Left lobe of liver (tissue), 2 donors: ENCODE measurements around the gene DOCK6. TPM values are rescaled to one million over a fixed set of nuclear protein-coding genes. Genes with fewer than 3 reads are reported as not detected.
A peak's percentile ranks its signal among the peaks of the same experiment; 100 is the strongest.

Experiments
- ATAC-seq: fragments of 200-7000 bp; cut with Tn5 transposase; one replicate; pipeline ENCODE4 v1.9.1; 2020; ENCODE audit warnings: mild to moderate bottlenecking, moderate library complexity
- DNase-seq: peaks from one replicate; pipeline ENCODE4 v3.0.0-alpha.2; 2020; ENCODE audit warnings: low spot score
- total RNA-seq: library from RNA; stranded (reverse); gene quantifications from one replicate; pipeline ENCODE4 v1.2.1, GENCODE V29; 2021
- donor health status: DM: no; HTN: no; CAD: no; lungs with moderate emphysema.
- donor health status: DM: no; HTN: yes; CAD: no.

DOCK6 gene
- total RNA-seq, 1 donor from 2014 or later, result 30.0 TPM

DNA sequence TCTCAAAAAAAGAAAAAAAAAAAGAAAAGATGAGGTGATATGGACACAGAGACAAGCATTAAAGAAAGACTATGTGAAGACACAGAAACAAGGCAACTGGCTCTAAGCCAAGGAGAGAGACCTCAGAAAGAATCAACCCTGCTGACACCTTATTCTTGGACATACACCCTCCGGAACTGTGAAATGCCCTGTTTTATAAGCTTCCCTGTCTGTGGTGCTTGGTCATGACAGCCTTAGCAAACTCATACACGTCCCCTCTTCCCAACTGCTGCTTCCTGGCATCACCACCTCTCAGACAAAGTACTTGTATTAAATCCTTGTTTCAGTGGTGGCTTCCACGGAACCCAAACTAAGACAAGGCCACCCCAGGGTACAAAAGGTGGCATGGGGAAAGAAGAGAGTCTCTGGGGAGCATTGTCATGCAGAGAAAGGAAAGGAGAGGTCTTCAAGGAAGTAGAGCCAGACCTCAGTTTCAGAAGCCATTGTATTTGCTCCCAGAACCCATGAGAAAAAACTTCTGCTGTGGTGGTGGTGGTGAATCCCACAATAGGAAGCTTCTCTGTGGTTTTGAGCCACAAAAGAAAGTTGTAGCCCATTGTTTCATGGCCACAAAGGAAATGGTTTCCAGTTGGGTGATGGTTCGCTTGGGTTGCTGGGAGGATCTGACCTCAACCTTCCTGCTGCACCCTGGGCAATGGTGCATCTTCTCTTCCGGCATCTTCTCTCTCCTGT, 17.3 kb upstream of the DOCK6 start:
- ATAC-seq (no peak), DNase-seq (no peak)

- DNase-seq, result no peak
- peak; percentile 66 for ATAC-seq
Observed at GRCh38 chr19:11278670-11279069, 16.3 kb upstream of the DOCK6 start.

GRCh38 chr19:11274533-11275086, 12.3 kb upstream of the DOCK6 start:
- DNase-seq, result no peak
- ATAC-seq, result no peak

DNA sequence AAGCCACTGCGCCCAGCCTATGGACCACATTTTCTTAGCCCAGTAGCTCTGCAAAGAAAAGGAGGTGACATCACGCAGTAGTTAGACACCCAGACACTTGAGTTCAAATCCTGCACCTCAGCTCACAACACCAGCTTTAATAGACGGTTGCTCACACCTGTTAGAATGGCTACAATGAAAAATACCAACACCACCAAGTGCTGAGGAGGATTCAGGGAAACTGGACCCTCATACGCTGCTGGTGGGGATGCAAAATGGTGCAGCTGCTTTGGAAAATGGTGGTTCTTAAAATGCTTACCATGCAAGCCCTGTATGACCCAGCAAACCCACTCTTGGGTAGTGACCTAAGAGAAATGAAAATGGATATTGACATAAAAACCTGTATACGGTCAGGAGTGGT, 11.7 kb upstream of the DOCK6 start:
- no peak for DNase-seq
- ATAC-seq, result no peak

DNA sequence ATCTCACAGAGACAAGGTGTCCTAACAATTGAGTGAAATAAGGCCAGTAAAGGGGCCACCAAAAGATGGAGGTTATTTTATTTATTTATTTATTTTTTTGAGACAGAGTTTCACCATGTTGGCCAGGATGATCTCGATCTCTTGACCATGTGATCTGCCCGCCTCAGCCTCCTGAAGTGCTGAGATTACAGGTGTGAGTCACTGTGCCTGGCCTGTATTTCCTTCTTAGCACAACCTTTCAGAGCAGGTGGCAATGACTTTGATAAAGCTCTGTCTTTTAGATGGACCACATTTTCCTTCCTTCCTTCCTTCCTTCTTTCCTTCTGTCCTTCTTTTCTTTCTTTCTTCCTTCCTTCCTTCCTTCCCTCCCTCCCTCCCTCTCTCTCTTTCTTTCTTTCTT, 11.0 kb upstream of the DOCK6 start:
- DNase-seq, result no peak
- no peak for ATAC-seq

DNA sequence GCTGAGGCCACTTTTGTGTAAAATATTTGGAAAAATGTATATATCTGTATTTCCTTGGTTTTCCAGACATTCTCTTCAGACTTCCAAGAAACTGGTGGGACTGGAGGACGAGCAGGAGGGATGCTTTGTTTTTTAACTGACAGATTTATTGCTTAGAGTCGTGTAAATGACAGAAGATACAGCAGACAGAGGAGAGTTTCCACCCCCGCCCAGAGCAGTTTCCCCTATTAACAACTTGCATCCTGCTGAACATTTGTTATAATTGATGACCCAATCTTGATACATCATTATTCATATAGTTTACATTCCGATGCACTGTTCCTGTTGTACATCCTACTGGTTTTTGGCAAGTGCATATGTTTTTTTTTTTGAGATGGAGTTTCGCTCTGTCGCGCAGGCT, 7.1 kb upstream of the DOCK6 start:
- DNase-seq (no peak), ATAC-seq (no peak)

GRCh38 chr19:11268783-11269267, 6.5 kb upstream of the DOCK6 start:
- DNase-seq, result peak; percentile 67
- peak; percentile 56 for ATAC-seq

- no peak for DNase-seq
- no peak for ATAC-seq
Observed at GRCh38 chr19:11267316-11268085, 5.2 kb upstream of the DOCK6 start.

GRCh38 chr19:11265785-11266236, 3.5 kb upstream of the DOCK6 start:
- peak; percentile 61 for DNase-seq

GRCh38 chr19:11265177-11265784, 3.0 kb upstream of the DOCK6 start:
- ATAC-seq (no peak), DNase-seq (no peak)

More at GRCh38 chr19:11265785-11266236, 3.5 kb upstream of the DOCK6 start:
- peak; percentile 71 for ATAC-seq

DNA sequence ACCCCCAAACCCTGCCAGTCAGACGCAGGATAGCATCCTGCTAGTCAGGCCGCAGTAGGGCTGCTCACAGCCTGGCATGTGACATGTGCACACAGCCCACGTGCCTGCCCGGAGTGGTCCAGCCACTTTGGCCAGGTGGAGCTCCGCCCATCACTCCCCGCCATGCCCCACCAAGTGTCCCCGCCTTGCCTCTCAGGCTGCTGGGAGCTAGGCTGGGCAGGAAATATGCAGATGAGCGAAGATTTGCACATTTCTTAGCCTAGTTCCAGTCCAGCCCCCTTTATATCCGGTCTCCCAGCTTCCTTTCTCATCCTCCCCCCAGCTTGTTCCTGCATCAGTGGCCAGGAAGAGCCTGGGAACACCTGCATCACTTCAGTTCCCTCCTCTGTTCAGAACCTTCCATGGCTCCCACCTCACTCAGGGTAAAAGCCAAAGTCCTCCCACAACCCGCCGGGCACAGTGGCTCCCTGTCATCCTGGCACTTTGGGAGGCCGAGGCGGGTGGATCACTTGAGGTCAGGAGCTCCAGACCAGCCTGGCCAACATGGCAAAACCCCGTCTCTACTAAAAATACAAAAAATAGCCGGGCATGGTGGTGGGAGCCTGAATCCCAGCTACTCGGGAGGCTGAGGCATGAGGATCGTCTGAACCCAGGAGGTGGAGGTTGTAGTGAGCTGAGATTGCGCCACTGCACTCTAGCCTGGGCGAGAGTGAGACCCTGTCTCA, 2.3 kb upstream of the DOCK6 start:
- DNase-seq (no peak), ATAC-seq (peak; percentile 40)

DNA sequence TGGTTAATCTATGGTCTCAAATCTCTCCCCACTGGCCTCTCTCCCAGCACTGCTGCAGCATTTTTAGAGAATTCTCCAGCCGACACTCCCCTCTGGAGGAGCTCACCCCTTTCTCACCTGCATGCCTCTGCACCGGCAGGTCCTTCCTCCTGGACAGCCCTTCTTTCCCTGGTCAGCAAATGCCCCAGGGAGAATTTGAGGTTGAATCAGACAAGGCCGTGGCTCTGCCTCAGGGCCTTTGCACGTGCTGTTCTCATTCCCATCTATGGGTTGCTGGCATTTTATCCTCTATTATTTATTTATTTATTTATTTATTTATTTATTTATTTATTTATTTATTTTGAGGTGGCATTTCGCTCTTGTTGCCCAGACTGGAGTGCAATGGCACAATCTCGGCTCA, 1.4 kb upstream of the DOCK6 start:
- DNase-seq (no peak), ATAC-seq (no peak)

DNA sequence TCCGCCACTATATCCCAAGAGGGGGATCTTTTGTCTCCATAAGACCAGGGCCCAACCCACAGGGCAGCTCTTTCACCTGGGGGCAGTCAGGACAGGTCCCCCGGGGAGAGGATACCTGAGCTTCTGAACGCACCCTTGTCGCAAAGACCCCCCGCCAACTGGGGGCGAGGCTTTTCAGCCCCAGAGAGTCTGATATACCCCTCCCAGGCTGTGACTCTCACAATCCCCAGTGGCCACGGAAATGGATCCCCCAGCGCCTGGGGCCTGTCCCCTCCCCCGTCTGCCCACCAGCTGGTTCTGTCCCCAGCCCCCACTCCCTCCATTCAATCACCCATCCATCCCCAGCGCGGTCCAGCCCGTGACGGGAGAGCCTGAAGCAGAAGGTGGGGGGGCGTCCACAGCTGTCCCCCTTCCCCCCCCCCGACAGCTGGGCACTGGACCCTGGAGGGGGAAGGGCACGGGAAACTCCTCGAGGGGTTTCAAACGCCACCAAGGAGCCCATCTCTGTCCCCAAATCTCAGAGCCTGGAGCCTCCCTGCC, 823 bp downstream of the DOCK6 start:
- DNase-seq, result no peak
- ATAC-seq, result no peak

- DNase-seq (no peak), ATAC-seq (no peak)
Observed at GRCh38 chr19:11260996-11261395, 1.3 kb downstream of the DOCK6 start.

DNA sequence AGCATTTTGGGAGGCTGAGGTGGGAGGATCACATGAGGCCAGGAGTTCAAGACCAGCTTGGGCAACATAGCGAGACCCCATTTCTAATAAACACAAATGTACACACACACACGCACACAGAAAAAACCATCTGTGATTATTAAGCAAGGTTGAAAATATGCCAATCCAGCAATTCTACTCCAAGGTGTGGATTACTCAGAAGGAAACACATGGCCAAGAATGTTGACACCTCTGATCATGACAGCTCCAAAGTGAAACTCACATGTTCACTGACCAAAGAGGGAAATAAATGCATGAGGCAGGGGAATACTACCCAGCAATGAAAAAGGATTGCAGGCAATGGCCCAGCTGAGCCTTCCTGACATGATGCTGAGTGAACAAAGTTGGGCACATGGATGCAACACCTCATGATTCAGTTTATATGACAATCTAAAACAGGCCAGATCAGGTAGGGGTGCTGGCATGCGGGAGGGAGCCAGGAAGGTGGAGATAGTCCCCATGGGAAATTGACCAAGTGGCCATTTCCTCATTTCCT, 4.4 kb downstream of the DOCK6 start:
- ATAC-seq, result no peak
- no peak for DNase-seq

- DNase-seq, result no peak
- ATAC-seq, result peak; percentile 43
Observed at GRCh38 chr19:11256189-11256588, 6.1 kb downstream of the DOCK6 start.

GRCh38 chr19:11254666-11255065, 7.7 kb downstream of the DOCK6 start:
- DNase-seq (no peak), ATAC-seq (peak; percentile 53)

DNA sequence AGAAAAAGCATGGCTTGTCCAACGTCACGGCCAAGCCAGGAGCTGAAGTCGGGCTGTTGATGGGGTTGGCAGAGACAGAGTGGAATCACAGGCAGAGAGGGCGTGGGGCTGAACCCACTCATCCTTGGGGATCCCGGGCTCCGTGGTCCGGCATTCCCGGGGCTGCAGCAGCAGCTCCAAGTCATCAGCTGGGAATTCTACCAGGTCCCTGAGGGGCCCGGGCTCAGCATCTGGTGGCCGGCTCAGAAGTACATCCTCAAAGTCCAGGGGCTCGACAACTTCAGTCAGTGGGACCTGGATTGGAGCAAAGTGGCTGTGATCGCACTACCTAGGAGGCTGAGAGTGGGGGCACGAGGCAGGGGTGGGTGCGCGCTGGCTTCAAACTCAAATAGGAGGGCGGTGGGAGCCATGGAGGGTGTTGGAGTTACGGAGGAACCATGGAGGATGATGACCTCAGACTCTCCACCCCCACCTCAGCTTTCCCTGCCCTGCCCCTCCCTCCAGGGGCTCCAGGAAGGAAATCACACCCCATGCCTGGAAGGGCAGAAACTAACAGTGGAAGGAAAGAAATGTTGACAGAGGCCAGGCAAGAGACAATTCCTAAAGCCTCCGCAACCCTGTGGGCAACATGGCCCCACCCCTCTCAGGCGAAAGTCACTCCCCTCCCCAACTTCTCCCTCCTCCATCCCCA, 9.5 kb downstream of the DOCK6 start:
- DNase-seq (no peak), ATAC-seq (peak; percentile 36)

DNA sequence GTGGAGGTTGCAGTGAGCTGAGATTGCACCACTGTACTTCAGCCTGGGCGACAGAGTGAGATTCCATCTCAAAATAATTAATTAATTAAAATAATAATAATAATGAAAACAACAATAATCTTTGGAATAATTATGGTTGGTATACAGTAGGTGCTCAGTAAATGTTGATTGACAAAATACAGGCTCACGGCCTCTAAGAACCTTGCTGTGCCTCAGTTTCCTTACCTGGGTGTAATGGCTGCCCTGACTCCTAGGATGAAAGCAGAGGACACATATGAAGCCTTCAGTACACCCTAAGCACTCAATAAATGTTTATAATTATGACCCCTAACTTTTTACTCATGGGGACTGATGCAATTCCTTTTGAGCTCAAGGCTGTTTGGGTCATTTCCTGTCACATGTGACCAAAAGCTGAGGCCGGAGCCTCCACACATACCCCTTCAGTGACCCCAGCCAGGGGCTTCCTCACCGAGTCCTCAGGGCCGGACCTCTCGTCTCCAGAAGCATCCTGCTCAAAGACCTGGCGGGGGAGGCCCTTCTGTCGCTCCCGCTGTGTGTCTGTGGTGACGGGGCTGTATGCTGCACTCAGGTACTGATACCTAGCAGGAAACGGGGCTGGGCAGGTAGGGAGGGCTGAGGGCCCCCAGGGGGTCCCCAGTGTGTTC, 10.5 kb downstream of the DOCK6 start:
- no peak for DNase-seq
- ATAC-seq, result no peak
